ENCODE results near the gene TMEM134. TPM values are rescaled to one million over a fixed set of nuclear protein-coding genes. Genes with fewer than 3 reads are reported as not detected.
A peak's percentile ranks its signal among the peaks of the same experiment; 100 is the strongest.

The TMEM134 gene
- total RNA-seq, 2 experiments from 2014 or later, result 26.8 to 76.9 TPM

- H4K20me1 ChIP-seq (ENCODE audit: insufficient read depth, low read length), result no peaks in the 10 kb centered on the region
- ChIA-PET POLR2A (interaction anchor here (0.7 to 4.2 kb wide), 12 partner anchors 8 to 994 kb away, joined by 3 to 20 read pairs (median 4); partner anchors contain the start of genes AIP, CORO1B, PPP1CA and PTPRCAP), CTCF (ENCODE audit: unreplicated experiment) (interaction anchor here (1.2 to 1.3 kb wide), 2 partner anchors 29 to 61 kb away, joined by 3 read pairs; no protein-coding TSS in a partner anchor)
- intact Hi-C loops (cut with micrococcal nuclease; ENCODE audit: unreplicated experiment), result loop anchor here (1.0 to 5.0 kb wide), 3 partner anchors 25 to 116 kb away; partner anchors contain the start of genes CORO1B and POLD4
- BruUV-seq (replicated peaks), result no TSS peak
- H3K36me3 ChIP-seq (ENCODE audit: insufficient read depth, low read length), result no peaks in the 10 kb centered on the region; the same call in 1 of the 2 replicates
- peak overlapping the region; percentile 100 for H3K4me2 ChIP-seq (ENCODE audit: low read length)
- H3K4me1 ChIP-seq (ENCODE audit: insufficient read depth, low read length, poor library complexity, severe bottlenecking), result peaks cover 59% of the 10 kb centered on the region
- H3K9me3 ChIP-seq (ENCODE audit: low read length), result no peaks in the 10 kb centered on the region
- H2AFZ ChIP-seq (ENCODE audit: low read length), result no peak overlapping the region
- TF ChIP-seq EZH2phosphoT487 (IDR thresholded peaks at IDR 0.05; ENCODE audit: borderline replicate concordance, low read depth, low read length) (no peak), CTCF (conservative IDR thresholded peaks at IDR 0.05; ENCODE audit: low read length) (no peak)
- H3K9me2 ChIP-seq (ENCODE audit: insufficient read depth, low read length), result no peaks in the 10 kb centered on the region
- peaks cover 23% of the 10 kb centered on the region; the same call in 1 of the 2 replicates for H3K79me2 ChIP-seq (ENCODE audit: insufficient read depth, low read depth, low read length)
- peak; percentile 46 for DNase-seq (ENCODE audit: low spot score)
- H3K27ac ChIP-seq (ENCODE audit: low read depth, low read length, poor library complexity, severe bottlenecking), result peak overlapping the region; percentile 76
- H3K4me3 ChIP-seq (ENCODE audit: low read depth, low read length, poor library complexity, severe bottlenecking), result peak overlapping the region; percentile 87
Observed at GRCh38 chr11:67468456-67468758, 644 bp downstream of the TMEM134 start.

- peak overlapping the region; percentile 100 for H3K4me2 ChIP-seq (ENCODE audit: low read length)
- no peaks in the 10 kb centered on the region for H4K20me1 ChIP-seq (ENCODE audit: insufficient read depth, low read length)
- H3K4me3 ChIP-seq (ENCODE audit: low read depth, low read length, poor library complexity, severe bottlenecking), result peak overlapping the region; percentile 87
- intact Hi-C loops (cut with micrococcal nuclease; ENCODE audit: unreplicated experiment), result loop anchor here (1.0 to 5.0 kb wide), 3 partner anchors 25 to 116 kb away; partner anchors contain the start of genes CORO1B and POLD4
- no peak for TF ChIP-seq EZH2phosphoT487 (IDR thresholded peaks at IDR 0.05; ENCODE audit: borderline replicate concordance, low read depth, low read length)
- TF ChIP-seq CTCF (conservative IDR thresholded peaks at IDR 0.05; ENCODE audit: low read length), result no peak
- no peaks in the 10 kb centered on the region; the same call in 1 of the 2 replicates for H3K36me3 ChIP-seq (ENCODE audit: insufficient read depth, low read length)
- peak; percentile 32 for DNase-seq (ENCODE audit: low spot score)
- BruUV-seq (replicated peaks), result TSS peak; percentile 27
- peaks cover 59% of the 10 kb centered on the region for H3K4me1 ChIP-seq (ENCODE audit: insufficient read depth, low read length, poor library complexity, severe bottlenecking)
- CTCF ChIA-PET (ENCODE audit: unreplicated experiment), result interaction anchor here (1.2 to 1.3 kb wide), 2 partner anchors 29 to 61 kb away, joined by 3 read pairs; no protein-coding TSS in a partner anchor
- peak overlapping the region; percentile 76 for H3K27ac ChIP-seq (ENCODE audit: low read depth, low read length, poor library complexity, severe bottlenecking)
- POLR2A ChIA-PET, result interaction anchor here (0.7 to 4.2 kb wide), 12 partner anchors 8 to 994 kb away, joined by 3 to 20 read pairs (median 4); partner anchors contain the start of genes AIP, CORO1B, PPP1CA and PTPRCAP
- peaks cover 23% of the 10 kb centered on the region; the same call in 1 of the 2 replicates for H3K79me2 ChIP-seq (ENCODE audit: insufficient read depth, low read depth, low read length)
- H2AFZ ChIP-seq (ENCODE audit: low read length), result no peak overlapping the region
- H3K9me2 ChIP-seq (ENCODE audit: insufficient read depth, low read length), result no peaks in the 10 kb centered on the region
- no peaks in the 10 kb centered on the region for H3K9me3 ChIP-seq (ENCODE audit: low read length)
Observed at GRCh38 chr11:67468056-67468455, 995 bp downstream of the TMEM134 start.

Measured in OCI-LY7 (cell line).